ENCODE results near the gene CD80.

CD80 gene

GRCh38 chr3:119490153-119490552 lies 69.3 kb downstream of the CD80 start:
- no peak for DNase-seq

DNA sequence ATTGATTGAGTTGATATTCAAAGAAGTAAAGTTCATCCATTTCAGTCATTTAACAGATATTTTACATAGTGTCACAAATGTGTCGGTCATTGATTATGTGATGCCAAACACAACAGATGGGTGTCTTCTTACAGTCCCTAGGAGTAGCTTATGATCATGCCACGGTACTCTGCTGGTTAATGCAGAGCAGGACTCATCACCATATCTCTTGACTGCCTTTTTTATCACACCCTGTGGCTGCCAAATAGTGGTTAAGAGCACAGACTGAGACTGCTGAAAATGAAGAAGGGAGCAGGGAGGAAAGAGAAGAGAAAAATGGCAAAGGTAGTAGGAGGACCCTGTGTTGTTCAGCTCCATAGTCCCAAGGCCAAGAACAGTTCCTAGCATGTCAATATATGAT lies 73.9 kb downstream of the CD80 start:
- DNase-seq: no peak

DNA sequence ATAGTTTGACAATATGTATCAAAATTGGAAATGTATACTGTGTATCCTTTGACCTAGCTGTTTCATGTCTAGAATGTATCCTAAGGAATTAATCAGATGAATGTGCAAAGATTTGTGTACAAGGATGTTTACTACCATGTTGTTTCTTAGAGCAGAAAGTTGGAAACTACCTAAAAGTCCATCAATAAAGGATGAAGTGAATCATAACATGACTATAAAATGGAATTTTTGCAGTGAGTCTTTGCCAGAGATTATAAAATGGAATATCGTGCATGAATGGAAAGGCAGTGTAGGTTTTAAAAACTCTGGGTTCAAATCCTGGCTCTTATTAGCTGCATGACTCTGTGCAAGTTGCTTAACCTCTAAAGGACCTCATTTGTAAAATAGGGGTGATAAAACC lies 76.3 kb downstream of the CD80 start:
- no peak for DNase-seq

DNA sequence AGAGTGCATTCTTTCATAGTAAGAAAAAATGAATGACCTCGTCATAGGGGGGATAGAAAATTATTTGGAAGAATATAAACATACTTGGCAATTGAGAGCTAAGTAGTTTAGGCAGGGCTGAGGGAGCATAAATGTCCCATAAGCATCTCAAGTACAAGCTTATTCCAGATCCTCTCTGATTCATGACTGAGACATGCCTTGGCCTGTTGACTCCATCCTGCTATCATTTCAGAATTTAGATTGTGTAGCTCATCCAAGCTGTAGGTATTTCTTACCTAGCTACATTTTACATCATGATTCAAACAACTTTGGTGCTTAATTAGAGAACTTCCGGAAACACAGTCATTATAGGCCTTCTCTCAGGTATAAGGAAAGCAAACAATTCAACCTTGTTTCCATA lies 78.3 kb downstream of the CD80 start:
- DNase-seq: no peak
